Aorta (tissue), 5 donors: Measurements from ENCODE around the gene CLIC1. TPM values are rescaled to one million over a fixed set of nuclear protein-coding genes. Genes with fewer than 3 reads are reported as not detected.
A peak's percentile ranks its signal among the peaks of the same experiment; 100 is the strongest.

Experiments
- ATAC-seq: fragments of 200-7000 bp; cut with Tn5 transposase; one replicate; pipeline ENCODE4 v1.9.1; 2022; ENCODE audit warnings: moderate library complexity; ENCODE audit not compliant: low FRiP score
- DNase-seq, 2 donors: peaks; one replicate each; pipeline ENCODE4 v3.0.0-alpha.2; 2020
- H3K27ac ChIP-seq, 2 donors: one replicate each; pipeline ENCODE4 v1.5.1; 2013; ENCODE audit warnings: low read length in 2 of 2, mild to moderate bottlenecking in 2 of 2, moderate library complexity in 2 of 2, control low read depth in 1 of 2, inconsistent platforms in 1 of 2, low read depth in 1 of 2
- H3K27me3 ChIP-seq, 2 donors: one replicate each; pipeline ENCODE4 v1.6.1; 2013; ENCODE audit warnings: control low read depth in 1 of 2, low read length in 1 of 2, mild to moderate bottlenecking in 1 of 2, moderate library complexity in 1 of 2; ENCODE audit not compliant: insufficient read depth in 2 of 2, control insufficient read depth in 1 of 2
- H3K36me3 ChIP-seq, 2 donors: one replicate each; pipeline ENCODE4 v1.6.1; 2013; ENCODE audit warnings: control low read depth in 1 of 2, low read length in 1 of 2, mild to moderate bottlenecking in 1 of 2; ENCODE audit not compliant: insufficient read depth in 2 of 2, control insufficient read depth in 1 of 2
- H3K4me1 ChIP-seq, 2 donors: one replicate each; pipeline ENCODE4 v1.6.1; 2013; ENCODE audit warnings: low read length in 2 of 2, control low read depth in 1 of 2, mild to moderate bottlenecking in 1 of 2, moderate library complexity in 1 of 2; ENCODE audit not compliant: insufficient read depth in 2 of 2, control insufficient read depth in 1 of 2
- H3K4me3 ChIP-seq, 2 donors: one replicate each; pipeline ENCODE4 v1.5.1; 2013; ENCODE audit warnings: low read length in 2 of 2, control low read depth in 1 of 2, mild to moderate bottlenecking in 1 of 2
- H3K9me3 ChIP-seq: one replicate; pipeline ENCODE4 v1.6.1; 2013; ENCODE audit warnings: mild to moderate bottlenecking, low read length; ENCODE audit not compliant: control insufficient read depth
- WGBS, 2 donors: extraction: QIAGEN DNeasy Blood & Tissue Kit; methylation state at CpG; one replicate each; pipeline ENCODE4 v1.1.7; 2013; 5-methylcytosine and 5-hydroxymethylcytosine counted together
- intact Hi-C, 2 donors: fragments of 100-400 bp; cut with DNase I; formaldehyde crosslinking; loops; one replicate each; pipeline versions ENCODE4 v1.14.2 to v1.15.0; 2022
- polyA plus RNA-seq, 2 donors: library from polyadenylated mRNA; stranded (reverse); fragments of 200-250 nt; gene quantifications; one replicate each; pipeline ENCODE4 v1.2.3, GENCODE V29; 2013
- total RNA-seq, 2 donors: library from RNA; stranded (reverse); fragmentation: NEBNext Ultra II Directional; extraction: Animal tissue kit (Norgen Biotek cat#: 25700); gene quantifications; one replicate each; pipeline ENCODE4 v1.2.1, GENCODE V29; 2021
- donor health status: healthy with polysubstance abuse.
- donor health status: Bipolar disorder and iron deficiency.
- donor health status: DM: no; HTN: no; CAD: no.
- donor health status: DM: no; HTN: no; CAD: no.
- donor health status: DM: yes; HTN: yes; CAD: no.

CLIC1 gene
- total and polyA plus RNA-seq, 4 donors, result 303 to 368 (median 327) TPM

GRCh38 chr6:31702819-31703716, 33.3 kb downstream of the CLIC1 start, which contains the start of gene ABHD16A:
ABHD16A (minus strand) TSS chr6:31703324; CDS start chr6:31703281, 43 bp downstream.
- Histone ChIP-seq H3K9me3 (no peaks in the 10 kb centered on the region), H3K4me1 (no peaks in the 10 kb centered on the region), H3K36me3 (no peaks in the 10 kb centered on the region), H3K4me3 (peak within 1 kb of the TSS; percentile 75 to 95), H3K27me3 (no peaks in the 10 kb centered on the region), H3K27ac (peak within 1 kb of the TSS; percentile 95 to 96)
- ATAC-seq, result peak; percentile 98
- intact Hi-C loops, result no loop called here
- peak; percentile 99 to 100 for DNase-seq
- 1% methylated on average over 54 of the region's 54 CpGs for WGBS, 2 donors

- Histone ChIP-seq H3K4me3 (peak overlapping the region; percentile 75 to 95), H3K27me3 (no peaks in the 10 kb centered on the region), H3K27ac (peak overlapping the region; percentile 95 to 96), H3K36me3 (no peaks in the 10 kb centered on the region), H3K4me1 (no peaks in the 10 kb centered on the region), H3K9me3 (no peaks in the 10 kb centered on the region)
- no peak for DNase-seq
- 0 to 1% methylated on average over 10 of the region's 10 CpGs for whole genome bisulfite sequencing, 2 donors
- intact Hi-C loops, result no loop called here
- peak; percentile 19 for ATAC-seq
Observed at GRCh38 chr6:31702405-31702818, 33.9 kb downstream of the CLIC1 start.

DNA sequence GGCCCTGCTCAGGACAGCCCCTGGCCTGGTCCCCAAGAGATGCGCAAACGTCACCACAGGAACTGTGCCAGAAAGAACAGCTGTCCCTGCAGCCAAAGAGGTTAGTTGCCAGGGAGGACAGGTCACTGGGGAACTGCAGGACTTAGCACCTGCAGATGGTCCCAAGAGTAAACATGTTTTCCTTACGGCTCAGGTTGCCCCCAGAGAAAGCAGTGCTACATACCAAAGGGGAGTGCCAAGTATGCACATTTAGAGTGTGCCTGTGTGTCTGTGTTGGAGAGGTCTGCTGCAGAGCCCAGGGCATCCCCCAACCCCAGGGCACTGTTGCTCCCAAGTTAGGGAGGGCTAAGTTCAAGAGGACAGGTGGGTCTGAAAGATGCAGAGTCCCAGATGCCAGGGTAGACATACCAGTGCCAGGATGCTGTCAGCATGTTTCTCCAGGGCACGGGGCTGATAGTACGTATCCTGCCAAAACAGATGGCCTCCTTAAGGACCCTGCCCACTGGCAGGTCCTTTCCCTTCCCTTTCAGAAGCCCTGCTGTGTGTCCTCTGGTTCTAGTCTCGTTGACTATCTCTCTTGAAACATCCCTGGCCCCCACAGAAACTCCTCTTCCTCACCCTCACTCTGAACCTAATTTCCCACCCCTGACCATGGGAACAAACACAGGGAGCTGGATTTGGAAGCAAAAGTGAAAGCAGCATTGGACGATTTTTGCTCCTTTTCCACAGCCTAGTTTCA, 34.5 kb downstream of the CLIC1 start:
- Histone ChIP-seq H3K4me3 (peak overlapping the region; percentile 75 to 95), H3K36me3 (no peaks in the 10 kb centered on the region), H3K4me1 (no peaks in the 10 kb centered on the region), H3K9me3 (no peaks in the 10 kb centered on the region), H3K27me3 (no peaks in the 10 kb centered on the region), H3K27ac (no peak overlapping the region)
- DNase-seq, result no peak
- ATAC-seq, result no peak
- intact Hi-C loops, result no loop called here
- WGBS, 2 donors, result 16 to 17% methylated on average over 7 of the region's 7 CpGs

DNA sequence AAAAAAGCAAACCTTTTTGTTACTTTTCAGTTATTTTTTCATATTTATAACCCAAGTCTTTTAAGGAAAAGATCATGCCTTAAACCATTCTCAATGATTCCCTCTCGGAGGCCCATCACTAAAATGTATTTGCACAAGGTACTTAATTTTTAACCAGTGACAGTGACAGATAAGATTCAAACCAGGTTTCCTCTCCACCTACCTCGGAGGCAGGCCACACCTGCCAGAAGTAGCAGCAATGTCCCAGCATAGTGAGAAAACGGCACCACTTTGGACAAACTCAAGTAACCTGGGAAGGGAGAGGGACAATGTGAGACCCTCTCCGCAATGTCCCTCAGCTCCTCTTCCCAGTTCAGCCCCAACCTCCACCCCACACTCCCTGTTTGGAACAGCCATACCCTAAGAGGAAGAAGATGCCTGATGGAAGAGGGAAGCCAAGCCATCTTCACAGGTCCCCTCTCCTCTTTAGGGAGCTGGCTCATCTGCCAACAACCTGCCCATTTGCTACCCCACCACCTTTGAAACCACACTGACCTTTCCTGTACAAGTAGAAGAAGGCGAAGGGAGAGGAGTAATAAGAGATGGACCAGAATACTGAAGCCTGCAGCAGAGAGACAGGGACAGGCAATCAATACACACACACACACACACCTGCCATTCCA, 35.5 kb downstream of the CLIC1 start:
- H3K27me3 ChIP-seq, result no peaks in the 10 kb centered on the region
- no peak overlapping the region for H3K27ac ChIP-seq
- ATAC-seq, result no peak
- intact Hi-C loops, result no loop called here
- peaks cover 0 to 2% of the 10 kb centered on the region in 2 donors for H3K36me3 ChIP-seq
- no peak for DNase-seq
- no peaks in the 10 kb centered on the region for H3K9me3 ChIP-seq
- H3K4me1 ChIP-seq, result no peaks in the 10 kb centered on the region
- WGBS, 2 donors, result 87% methylated on average over 5 of the region's 5 CpGs
- H3K4me3 ChIP-seq, result no peak overlapping the region

DNA sequence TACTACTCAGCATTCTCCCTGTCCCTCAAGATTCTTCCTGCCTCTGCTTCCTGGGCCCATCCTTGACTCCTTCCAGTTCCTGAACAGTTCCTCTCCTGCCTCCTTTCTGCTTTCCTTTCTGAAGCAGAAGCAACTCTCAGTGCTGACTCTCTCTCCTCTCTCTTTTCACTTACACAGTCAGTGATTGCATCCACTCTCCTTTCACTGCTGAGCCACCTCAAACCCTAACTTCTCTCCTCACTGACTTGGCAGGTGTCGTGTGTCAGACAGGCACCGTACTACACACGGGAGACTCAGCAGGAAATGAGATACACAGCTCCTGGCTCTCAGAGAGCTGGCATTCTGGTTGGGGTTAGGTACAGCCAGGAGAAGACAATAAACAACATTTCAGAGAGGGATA, 38.8 kb downstream of the CLIC1 start:
- DNase-seq (no peak), ATAC-seq (no peak)
- no peak overlapping the region for H3K27ac ChIP-seq
- no peaks in the 10 kb centered on the region for H3K9me3 ChIP-seq
- H3K4me3 ChIP-seq, result no peak overlapping the region
- peaks cover 0 to 2% of the 10 kb centered on the region in 2 donors for H3K36me3 ChIP-seq
- intact Hi-C loops, result loop anchor here in 1 of 2 donors (10.0 kb wide), 1 partner anchor 187 kb away; no protein-coding TSS in a partner anchor
- no peaks in the 10 kb centered on the region for H3K4me1 ChIP-seq
- H3K27me3 ChIP-seq, result no peaks in the 10 kb centered on the region
- WGBS, 2 donors, result 33 to 35% methylated on average over 3 of the region's 3 CpGs

DNA sequence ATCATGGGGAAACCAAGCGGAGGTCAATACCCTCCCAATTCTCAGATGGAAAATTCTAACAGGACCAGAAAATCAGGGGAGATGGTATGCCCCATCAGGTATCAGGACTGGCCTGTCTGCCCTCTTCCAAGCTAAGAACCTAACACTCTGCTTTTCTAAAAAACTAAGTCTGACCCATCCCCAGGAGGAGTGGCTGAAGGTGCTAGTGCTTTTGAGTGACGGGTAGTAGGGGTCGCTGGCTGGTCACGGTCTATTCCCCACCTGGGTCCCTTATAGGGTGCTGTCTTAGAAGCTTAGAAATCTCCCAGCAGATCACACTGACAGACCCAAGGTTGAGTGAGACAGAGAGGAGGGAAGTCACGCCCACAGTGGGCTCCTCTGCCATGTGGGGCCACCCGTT, 42.8 kb downstream of the CLIC1 start:
- ATAC-seq (no peak), DNase-seq (no peak)
- no peaks in the 10 kb centered on the region for H3K4me1 ChIP-seq
- intact Hi-C loops, result loop anchor here in 1 of 2 donors (10.0 kb wide), 1 partner anchor 191 kb away; no protein-coding TSS in a partner anchor
- no peaks in the 10 kb centered on the region for H3K27me3 ChIP-seq
- 86% methylated on average over 6 of the region's 6 CpGs for WGBS, 2 donors
- H3K9me3 ChIP-seq, result no peaks in the 10 kb centered on the region
- H3K36me3 ChIP-seq, result peaks cover 0 to 4% of the 10 kb centered on the region in 2 donors
- H3K27ac ChIP-seq, result no peak overlapping the region
- H3K4me3 ChIP-seq, result no peak overlapping the region

DNA sequence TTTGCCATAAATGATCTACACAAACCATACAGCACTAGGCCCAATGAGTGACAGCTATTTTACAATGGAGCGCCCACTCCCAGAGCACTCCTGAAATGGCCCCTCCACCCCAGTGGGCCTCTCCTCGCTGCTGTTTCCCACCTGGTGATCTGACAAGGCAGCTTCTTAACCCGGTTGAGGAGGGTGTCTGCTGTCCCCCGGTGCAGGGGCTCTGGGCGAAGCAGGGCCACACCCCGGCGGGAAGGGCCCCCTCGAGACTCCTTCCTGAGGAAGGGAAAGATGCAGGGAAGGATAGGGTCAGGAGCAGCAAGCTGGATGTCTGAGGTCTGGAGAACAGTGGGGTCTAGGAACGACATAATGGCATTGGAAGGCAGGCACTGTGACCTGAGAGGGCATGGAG, 43.4 kb downstream of the CLIC1 start:
- 83 to 84% methylated on average over 9 of the region's 9 CpGs for WGBS, 2 donors
- H3K9me3 ChIP-seq, result no peaks in the 10 kb centered on the region
- no peak overlapping the region for H3K4me3 ChIP-seq
- no peak overlapping the region for H3K27ac ChIP-seq
- no peak for ATAC-seq
- H3K36me3 ChIP-seq, result peaks cover 0 to 6% of the 10 kb centered on the region in 2 donors
- no peak for DNase-seq
- H3K27me3 ChIP-seq, result no peaks in the 10 kb centered on the region
- H3K4me1 ChIP-seq, result no peaks in the 10 kb centered on the region
- intact Hi-C loops, result loop anchor here in 1 of 2 donors (10.0 kb wide), 1 partner anchor 192 kb away; no protein-coding TSS in a partner anchor

DNA sequence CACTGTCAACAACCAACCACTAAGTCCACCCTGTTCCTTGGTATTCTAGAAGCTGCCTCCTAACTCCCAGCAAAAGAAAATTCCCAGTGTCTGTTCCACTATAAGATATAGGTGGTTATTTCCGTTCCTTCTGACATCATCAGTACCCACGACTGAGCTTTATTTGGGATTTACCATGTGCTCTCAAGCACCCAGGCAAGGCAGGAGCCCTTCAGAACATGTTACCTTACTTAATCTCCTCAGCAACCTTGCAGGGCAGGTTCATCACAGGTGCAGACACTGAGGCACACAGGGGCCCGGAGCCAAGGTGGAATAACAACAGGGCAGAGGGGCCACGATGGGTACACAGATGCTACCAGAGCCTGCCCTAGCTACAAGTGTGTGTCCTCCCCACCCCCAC, 44.0 kb downstream of the CLIC1 start:
- H3K36me3 ChIP-seq, result peaks cover 0 to 6% of the 10 kb centered on the region in 2 donors
- H3K27me3 ChIP-seq, result no peaks in the 10 kb centered on the region
- H3K27ac ChIP-seq, result no peak overlapping the region
- no peaks in the 10 kb centered on the region for H3K4me1 ChIP-seq
- intact Hi-C loops, result loop anchor here in 1 of 2 donors (10.0 kb wide), 1 partner anchor 192 kb away; no protein-coding TSS in a partner anchor
- no peak overlapping the region for H3K4me3 ChIP-seq
- no peak for DNase-seq
- 79% methylated on average over 4 of the region's 4 CpGs for WGBS, 2 donors
- no peaks in the 10 kb centered on the region for H3K9me3 ChIP-seq
- ATAC-seq, result no peak
